Measurements from ENCODE around the gene WDR27.

GRCh38 chr6:169420912-169421543 is 280.8 kb downstream of the WDR27 start:
- TF ChIP-seq ESRRG (CRISPR knock-in tag; IDR thresholded peaks at IDR 0.05) (no peak), ZFP30 (CRISPR knock-in tag; IDR thresholded peaks at IDR 0.05) (no peak), RARB (CRISPR knock-in tag; IDR thresholded peaks at IDR 0.05) (no peak), ZC3H10 (CRISPR knock-in tag; IDR thresholded peaks at IDR 0.05) (no peak), BACH2 (CRISPR knock-in tag; IDR thresholded peaks at IDR 0.05; ENCODE audit: borderline replicate concordance) (no peak), PATZ1 (CRISPR knock-in tag; IDR thresholded peaks at IDR 0.05; ENCODE audit: borderline replicate concordance) (no peak), CREB5 (CRISPR knock-in tag; IDR thresholded peaks at IDR 0.05; ENCODE audit: low read depth) (no peak), OSR1 (CRISPR knock-in tag; IDR thresholded peaks at IDR 0.05) (no peak), ARNTL (CRISPR knock-in tag; IDR thresholded peaks at IDR 0.05; ENCODE audit: borderline replicate concordance, low read depth) (no peak), PPARA (CRISPR knock-in tag; IDR thresholded peaks at IDR 0.05; ENCODE audit: borderline replicate concordance) (no peak), ZNF70 (CRISPR knock-in tag; IDR thresholded peaks at IDR 0.05) (no peak)
